Gastroesophageal sphincter (tissue), 4 donors: ENCODE measurements around the gene HDC. TPM values are rescaled to one million over a fixed set of nuclear protein-coding genes. Genes with fewer than 3 reads are reported as not detected.

Experiments
- ATAC-seq: fragments of 150-250 bp; one replicate; pipeline ENCODE4 v1.9.1; 2016; ENCODE audit warnings: mild to moderate bottlenecking, moderate library complexity
- H3K27ac ChIP-seq, 4 donors: fragments of 200-600 bp; sonication (generic) in 3 of 4; 1 replicate in 3 of 4; 2 replicates in 1 of 4; pipeline ENCODE4 v1.5.1; 2016 to 2019
- H3K27me3 ChIP-seq: fragments of 200-600 bp; sonication (generic); one replicate; pipeline ENCODE4 v1.5.1; 2019
- H3K36me3 ChIP-seq, 2 donors: fragments of 200-600 bp; sonication (generic); one replicate each; pipeline ENCODE4 v1.5.1; 2019; ENCODE audit warnings: control low read depth in 1 of 2
- H3K4me1 ChIP-seq, 3 donors: fragments of 200-600 bp; sonication (generic); 1 replicate in 2 of 3; 2 replicates in 1 of 3; pipeline ENCODE4 v1.5.1; 2016 to 2019; ENCODE audit warnings: control low read depth in 2 of 3
- H3K4me3 ChIP-seq, 2 donors: fragments of 200-600 bp; sonication (generic); one replicate each; pipeline ENCODE4 v1.5.1; 2019; ENCODE audit warnings: mild to moderate bottlenecking in 1 of 2, moderate library complexity in 1 of 2
- H3K9me3 ChIP-seq, 3 donors: fragments of 200-600 bp; sonication (generic); one replicate each; pipeline ENCODE4 v1.5.1; 2017 to 2019; ENCODE audit warnings: control low read depth in 2 of 3
- CTCF ChIP-seq, 4 experiments: fragments of 200-600 bp in 2 of 4; fragments of 450-650 bp in 2 of 4; sonication (generic) in 1 of 4; IDR thresholded peaks; one replicate each; pipeline ENCODE4 v1.5.1; 2017 to 2019; ENCODE audit warnings: antibody characterized with exemption in 4 of 4, mild to moderate bottlenecking in 2 of 4, moderate library complexity in 2 of 4
- EP300 ChIP-seq: sonication (generic); formaldehyde crosslinking; IDR thresholded peaks from one replicate; pipeline ENCODE4 v1.6.1; 2017; ENCODE audit warnings: antibody characterized with exemption, mild to moderate bottlenecking
- POLR2A ChIP-seq, 2 donors: fragments of 450-650 bp; IDR thresholded peaks; one replicate each; pipeline ENCODE4 v1.6.1; 2017; ENCODE audit warnings: antibody characterized with exemption in 2 of 2, mild to moderate bottlenecking in 2 of 2, moderate library complexity in 1 of 2
- POLR2AphosphoS5 ChIP-seq: sonication (generic); formaldehyde crosslinking; IDR thresholded peaks from one replicate; pipeline ENCODE4 v1.6.1; 2017; ENCODE audit warnings: antibody characterized with exemption
- WGBS, 2 donors: methylation state at CpG; one replicate each; pipeline ENCODE4 v1.1.5; 2018; ENCODE audit warnings: low coverage in 1 of 2; 5-methylcytosine and 5-hydroxymethylcytosine counted together
- total RNA-seq, 4 donors: library from RNA; depleted of rRNA; stranded (reverse); fragments of >200 nt; gene quantifications; one replicate each; pipeline ENCODE4 v1.1.0, GENCODE V29; 2016

Gene HDC
- total RNA-seq, 4 donors from 2014 or later, result 3.1 to 4.2 (median 4.0) TPM; not detected in 1

GRCh38 chr15:50252556-50252955 lies 13.0 kb downstream of the HDC start:
- Histone ChIP-seq H3K4me1 (no peaks in the 10 kb centered on the region), H3K9me3 (no peaks in the 10 kb centered on the region), H3K36me3 (no peaks in the 10 kb centered on the region), H3K27me3 (peaks cover 12% of the 10 kb centered on the region), H3K4me3 (no peak overlapping the region), H3K27ac (no peak overlapping the region)
- ATAC-seq, result no peak
- TF ChIP-seq EP300, result no peak
- TF ChIP-seq POLR2A (IDR thresholded peaks at IDR 0.05), result no peak
- TF ChIP-seq POLR2AphosphoS5, result no peak
- TF ChIP-seq CTCF (IDR thresholded peaks at IDR 0.05), result no peak
- 81 to 90% methylated on average over 3 to 5 of the region's 11 CpGs for WGBS, 2 donors

GRCh38 chr15:50251638-50252182 lies 13.8 kb downstream of the HDC start:
- 46 to 84% methylated on average over 2 to 6 of the region's 11 CpGs for WGBS, 2 donors
- TF ChIP-seq POLR2AphosphoS5, result no peak
- no peak for TF ChIP-seq EP300
- no peak for TF ChIP-seq CTCF (IDR thresholded peaks at IDR 0.05)
- TF ChIP-seq POLR2A (IDR thresholded peaks at IDR 0.05), result no peak
- Histone ChIP-seq H3K27me3 (peaks cover 12% of the 10 kb centered on the region), H3K36me3 (no peaks in the 10 kb centered on the region), H3K4me3 (no peak overlapping the region), H3K4me1 (no peaks in the 10 kb centered on the region), H3K27ac (no peak overlapping the region), H3K9me3 (no peaks in the 10 kb centered on the region)
- ATAC-seq, result no peak

- Histone ChIP-seq H3K27me3 (peaks cover 12% of the 10 kb centered on the region), H3K4me3 (no peak overlapping the region), H3K36me3 (no peaks in the 10 kb centered on the region), H3K27ac (no peak overlapping the region), H3K9me3 (no peaks in the 10 kb centered on the region), H3K4me1 (no peaks in the 10 kb centered on the region)
- no peak for TF ChIP-seq POLR2A (IDR thresholded peaks at IDR 0.05)
- TF ChIP-seq POLR2AphosphoS5, result no peak
- no peak for TF ChIP-seq EP300
- TF ChIP-seq CTCF (IDR thresholded peaks at IDR 0.05), result no peak
- WGBS, 2 donors, result 58 to 74% methylated on average over 4 to 6 of the region's 6 CpGs
- no peak for ATAC-seq
Measured at GRCh38 chr15:50250760-50251394, 14.6 kb downstream of the HDC start.

- Histone ChIP-seq H3K9me3 (no peaks in the 10 kb centered on the region), H3K27me3 (peaks cover 12% of the 10 kb centered on the region), H3K27ac (no peak overlapping the region), H3K4me1 (no peaks in the 10 kb centered on the region), H3K4me3 (no peak overlapping the region), H3K36me3 (no peaks in the 10 kb centered on the region)
- no peak for TF ChIP-seq POLR2AphosphoS5
- no peak for TF ChIP-seq POLR2A (IDR thresholded peaks at IDR 0.05)
- TF ChIP-seq CTCF (IDR thresholded peaks at IDR 0.05), result no peak
- no peak for TF ChIP-seq EP300
- ATAC-seq, result no peak
- WGBS, 2 donors, result 44 to 48% methylated on average over 1 to 2 of the region's 2 CpGs
Measured at GRCh38 chr15:50249704-50250103, 15.8 kb downstream of the HDC start.

- no peaks in the 10 kb centered on the region for H3K4me1 ChIP-seq
- peaks cover 12% of the 10 kb centered on the region for H3K27me3 ChIP-seq
- WGBS, 2 donors, result 43 to 61% methylated on average over 4 of the region's 4 CpGs
- no peak overlapping the region for H3K27ac ChIP-seq
- H3K4me3 ChIP-seq, result no peak overlapping the region
- H3K9me3 ChIP-seq, result no peaks in the 10 kb centered on the region
- TF ChIP-seq EP300, result no peak
- no peak for TF ChIP-seq CTCF (IDR thresholded peaks at IDR 0.05)
- no peak for TF ChIP-seq POLR2AphosphoS5
- no peak for TF ChIP-seq POLR2A (IDR thresholded peaks at IDR 0.05)
- ATAC-seq, result no peak
- H3K36me3 ChIP-seq, result no peaks in the 10 kb centered on the region
Measured at GRCh38 chr15:50248994-50249582, 16.4 kb downstream of the HDC start.
